GM21529 (cell line): ENCODE data around the gene SLC29A2.

Experiments used
- ATAC-seq: cut with Tn5 transposase; IDR thresholded peaks from one replicate; pipeline ENCODE4 v1.9.1; 2021; ENCODE audit not compliant: unreplicated experiment

SLC29A2 gene

GRCh38 chr11:66335531-66336233 lies 35.9 kb downstream of the SLC29A2 start:
- no peak for ATAC-seq

- ATAC-seq = no peak
These were observed 36.7 kb downstream of the SLC29A2 start for GRCh38 chr11:66334605-66335442.

GRCh38 chr11:66333896-66334604 lies 37.5 kb downstream of the SLC29A2 start:
- ATAC-seq = no peak

- no peak for ATAC-seq
These were observed 38.2 kb downstream of the SLC29A2 start for GRCh38 chr11:66333220-66333877.

- ATAC-seq = no peak
These were observed 39.0 kb downstream of the SLC29A2 start for GRCh38 chr11:66332371-66333219.

GRCh38 chr11:66331542-66332370 lies 39.8 kb downstream of the SLC29A2 start:
- no peak for ATAC-seq

- no peak for ATAC-seq
These were observed 40.6 kb downstream of the SLC29A2 start for GRCh38 chr11:66330931-66331330.

- ATAC-seq = no peak
These were observed 42.3 kb downstream of the SLC29A2 start for GRCh38 chr11:66329165-66329673.

GRCh38 chr11:66328302-66329144 lies 43.0 kb downstream of the SLC29A2 start:
- ATAC-seq = peak; percentile 77

- ATAC-seq = no peak
These were observed 43.6 kb downstream of the SLC29A2 start for GRCh38 chr11:66328031-66328301.

- no peak for ATAC-seq
These were observed 44.2 kb downstream of the SLC29A2 start for GRCh38 chr11:66327171-66328030.

- no peak for ATAC-seq
These were observed 45.1 kb downstream of the SLC29A2 start for GRCh38 chr11:66326261-66327111.

- ATAC-seq = no peak
These were observed 46.3 kb downstream of the SLC29A2 start for GRCh38 chr11:66325263-66325671.

GRCh38 chr11:66324664-66325063 lies 46.9 kb downstream of the SLC29A2 start:
- no peak for ATAC-seq

GRCh38 chr11:66323684-66324083 lies 47.9 kb downstream of the SLC29A2 start:
- no peak for ATAC-seq

GRCh38 chr11:66322732-66323427 lies 48.7 kb downstream of the SLC29A2 start:
- no peak for ATAC-seq
